ENCODE measurements around the gene CDK2AP2.

DNA sequence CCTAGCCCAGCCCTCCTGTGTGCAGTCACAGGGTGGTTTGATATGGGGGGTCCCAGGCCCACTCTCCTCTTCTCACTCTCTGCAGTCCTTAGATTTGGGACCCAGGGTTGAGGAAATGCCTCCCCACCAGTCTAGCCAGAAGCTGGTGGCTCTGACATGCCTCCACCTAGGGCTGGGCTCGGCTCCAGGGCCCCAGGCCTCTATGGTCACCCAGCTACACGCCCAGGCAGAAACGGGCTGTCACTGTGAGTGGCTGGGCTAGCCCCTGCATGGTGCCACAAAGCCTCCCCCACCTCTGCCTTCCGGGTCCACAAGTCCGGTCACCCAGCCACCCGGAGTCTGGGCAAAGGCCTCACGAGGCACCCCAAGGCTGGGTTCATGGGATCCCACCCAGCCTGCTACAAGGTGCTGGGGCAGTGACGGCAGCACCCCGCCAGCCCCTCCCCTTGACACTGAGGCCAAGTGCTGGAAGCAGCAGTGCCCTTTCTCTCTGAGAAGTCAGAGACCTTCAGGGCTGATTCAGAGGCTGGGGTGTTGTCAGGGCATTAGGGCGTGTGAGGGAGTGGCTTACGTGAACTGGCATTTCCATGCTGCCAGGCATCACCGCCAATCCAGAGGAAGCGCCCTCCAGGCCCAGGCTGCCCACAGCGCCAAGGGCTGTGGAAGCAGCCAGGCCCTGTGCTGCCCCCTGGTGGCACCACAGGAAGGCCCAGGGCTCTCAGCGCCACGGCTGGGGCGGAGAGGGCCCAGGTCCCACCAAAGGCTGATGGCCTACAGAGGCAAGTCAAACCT is 2.2 kb downstream of the CDK2AP2 start:
- TF ChIP-seq, protein P1, sequence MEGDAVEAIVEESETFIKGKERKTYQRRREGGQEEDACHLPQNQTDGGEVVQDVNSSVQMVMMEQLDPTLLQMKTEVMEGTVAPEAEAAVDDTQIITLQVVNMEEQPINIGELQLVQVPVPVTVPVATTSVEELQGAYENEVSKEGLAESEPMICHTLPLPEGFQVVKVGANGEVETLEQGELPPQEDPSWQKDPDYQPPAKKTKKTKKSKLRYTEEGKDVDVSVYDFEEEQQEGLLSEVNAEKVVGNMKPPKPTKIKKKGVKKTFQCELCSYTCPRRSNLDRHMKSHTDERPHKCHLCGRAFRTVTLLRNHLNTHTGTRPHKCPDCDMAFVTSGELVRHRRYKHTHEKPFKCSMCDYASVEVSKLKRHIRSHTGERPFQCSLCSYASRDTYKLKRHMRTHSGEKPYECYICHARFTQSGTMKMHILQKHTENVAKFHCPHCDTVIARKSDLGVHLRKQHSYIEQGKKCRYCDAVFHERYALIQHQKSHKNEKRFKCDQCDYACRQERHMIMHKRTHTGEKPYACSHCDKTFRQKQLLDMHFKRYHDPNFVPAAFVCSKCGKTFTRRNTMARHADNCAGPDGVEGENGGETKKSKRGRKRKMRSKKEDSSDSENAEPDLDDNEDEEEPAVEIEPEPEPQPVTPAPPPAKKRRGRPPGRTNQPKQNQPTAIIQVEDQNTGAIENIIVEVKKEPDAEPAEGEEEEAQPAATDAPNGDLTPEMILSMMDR (IDR thresholded peaks at IDR 0.05), result peak; percentile 93
- TF ChIP-seq EZH2 (IDR thresholded peaks at IDR 0.05; ENCODE audit: borderline replicate concordance, insufficient read depth, low read depth, low read length, poor library complexity, severe bottlenecking), result no peak
